Calu3 (cell line): ENCODE results near the gene CCT7. TPM values are rescaled to one million over a fixed set of nuclear protein-coding genes. Genes with fewer than 3 reads are reported as not detected.

Source experiments
- BruUV-seq: library from RNA; stranded (reverse); fragments of 400-500 nt; replicated peaks from 2 replicates; lab custom pipeline; 2021; lab: Mats Ljungman, UMichigan
- CTCF ChIA-PET: fragments of 300-600 bp; sonication (Branson Sonifier 250); formaldehyde crosslinking; loops from one replicate; lab custom pipeline; 2022; ENCODE audit warnings: antibody characterized with exemption; lab: Charles Lee
- DNase-seq: peaks from one replicate; pipeline ENCODE4 v3.0.0; 2022
- H3K27ac Mint-ChIP-seq: one replicate; pipeline ENCODE4 v1.8.0; 2022; ENCODE audit warnings: mixed read lengths; ENCODE audit not compliant: unreplicated experiment
- H3K27me3 Mint-ChIP-seq: one replicate; pipeline ENCODE4 v1.8.0; 2022; ENCODE audit warnings: mixed read lengths; ENCODE audit not compliant: unreplicated experiment
- H3K36me3 Mint-ChIP-seq: one replicate; pipeline ENCODE4 v1.8.0; 2022; ENCODE audit warnings: mild to moderate bottlenecking, moderate library complexity, mixed read lengths; ENCODE audit not compliant: insufficient read depth, unreplicated experiment
- H3K4me1 Mint-ChIP-seq: one replicate; pipeline ENCODE4 v1.8.0; 2022; ENCODE audit warnings: mild to moderate bottlenecking, low read depth, mixed read lengths; ENCODE audit not compliant: unreplicated experiment
- H3K4me3 Mint-ChIP-seq: one replicate; pipeline ENCODE4 v1.8.0; 2022; ENCODE audit warnings: mild to moderate bottlenecking, low read depth, moderate library complexity, mixed read lengths; ENCODE audit not compliant: unreplicated experiment
- H3K9me3 Mint-ChIP-seq: one replicate; pipeline ENCODE4 v1.8.0; 2022; ENCODE audit warnings: low read depth, mixed read lengths; ENCODE audit not compliant: unreplicated experiment
- CTCF ChIP-seq: fragments of 200-600 bp; IDR thresholded peaks from one replicate; pipeline ENCODE4 v1.8.0; 2022; ENCODE audit warnings: antibody characterized with exemption; ENCODE audit not compliant: unreplicated experiment
- intact Hi-C: fragments of 100-400 bp; cut with micrococcal nuclease; formaldehyde crosslinking; loops from one replicate; pipeline ENCODE4 v1.10.0; 2022; ENCODE audit not compliant: unreplicated experiment
- total RNA-seq: library from RNA; stranded (reverse); gene quantifications from 2 replicates; pipeline ENCODE4 v1.2.3, GENCODE V29; 2022

Gene CCT7
- total RNA-seq, 1 experiment from 2014 or later: 403 TPM

GRCh38 chr2:73269686-73270465, 35.8 kb downstream of the CCT7 start:
- Mint-ChIP-seq H3K27me3 (no peaks in the 10 kb centered on the region), H3K9me3 (no peaks in the 10 kb centered on the region), H3K36me3 (peaks cover 31% of the 10 kb centered on the region), H3K4me3 (peak overlapping the region; percentile 96), H3K27ac (no peak overlapping the region), H3K4me1 (peaks cover 22% of the 10 kb centered on the region)
- no peak for DNase-seq
- TF ChIP-seq CTCF: no peak
- BruUV-seq: TSS peak; percentile 59
- intact Hi-C loops: no loop called here
- CTCF ChIA-PET: no interaction called here

DNA sequence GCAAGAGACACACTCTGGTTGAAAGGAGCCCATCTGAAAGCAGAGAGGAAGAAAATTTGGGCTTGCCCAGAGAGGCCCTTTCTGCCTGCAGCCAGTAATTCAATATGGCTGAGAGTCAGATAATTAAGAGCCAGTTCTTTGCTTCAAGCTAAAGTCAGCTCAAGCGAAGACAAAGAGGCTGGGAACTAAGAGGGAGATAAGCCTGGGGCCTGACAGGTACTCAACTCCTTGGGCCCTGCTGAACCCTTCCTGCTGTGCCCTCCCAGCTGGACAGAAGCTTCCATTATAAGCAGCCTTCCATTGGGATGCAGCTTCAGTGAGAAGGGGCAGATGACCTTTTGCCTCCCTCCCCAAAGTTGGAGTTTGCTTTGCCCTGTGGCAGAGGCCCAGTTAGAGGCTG, 38.2 kb downstream of the CCT7 start:
- Mint-ChIP-seq H3K9me3 (no peaks in the 10 kb centered on the region), H3K27ac (no peak overlapping the region), H3K36me3 (peaks cover 31% of the 10 kb centered on the region), H3K27me3 (no peaks in the 10 kb centered on the region), H3K4me1 (peaks cover 14% of the 10 kb centered on the region), H3K4me3 (no peak overlapping the region)
- no TSS peak for BruUV-seq
- CTCF ChIA-PET: no interaction called here
- intact Hi-C loops: no loop called here
- no peak for TF ChIP-seq CTCF
- no peak for DNase-seq

- Mint-ChIP-seq H3K4me3 (no peak overlapping the region), H3K27ac (no peak overlapping the region), H3K4me1 (peaks cover 5% of the 10 kb centered on the region), H3K36me3 (peaks cover 7% of the 10 kb centered on the region), H3K9me3 (no peaks in the 10 kb centered on the region), H3K27me3 (no peaks in the 10 kb centered on the region)
- no peak for TF ChIP-seq CTCF
- no peak for DNase-seq
- BruUV-seq: no TSS peak
- CTCF ChIA-PET: no interaction called here
- intact Hi-C loops: no loop called here
Observed at GRCh38 chr2:73279852-73280251, 45.7 kb downstream of the CCT7 start.

- CTCF ChIA-PET: no interaction called here
- H3K27me3 Mint-ChIP-seq: peaks cover 9% of the 10 kb centered on the region
- DNase-seq: no peak
- no peaks in the 10 kb centered on the region for H3K9me3 Mint-ChIP-seq
- no peak overlapping the region for H3K27ac Mint-ChIP-seq
- intact Hi-C loops: no loop called here
- no peak overlapping the region for H3K4me3 Mint-ChIP-seq
- peaks cover 5% of the 10 kb centered on the region for H3K4me1 Mint-ChIP-seq
- BruUV-seq: no TSS peak
- H3K36me3 Mint-ChIP-seq: peaks cover 7% of the 10 kb centered on the region
- TF ChIP-seq CTCF: no peak
Observed at GRCh38 chr2:73281244-73281643, 47.1 kb downstream of the CCT7 start.
